HFF-Myc (cell line): Measurements from ENCODE around the gene PTPRN2.

Source experiments
- DNase-seq: peaks from one replicate; pipeline ENCODE4 v3.0.0-alpha.2; 2011; ENCODE audit warnings: low read depth; ENCODE audit errors: extremely low read depth
- H3K4me3 ChIP-seq: replicated peaks from 2 replicates; pipeline ENCODE4 v1.5.1; 2011; ENCODE audit warnings: low read depth, mild to moderate bottlenecking, control low read depth, low read length
- CTCF ChIP-seq: IDR thresholded peaks from 2 replicates; pipeline ENCODE4 v1.5.1; 2012; ENCODE audit warnings: mild to moderate bottlenecking, low read depth, low read length, control low read depth; ENCODE audit errors: missing control alignments

PTPRN2 gene

GRCh38 chr7:158484801-158485531 lies 102.7 kb downstream of the PTPRN2 start:
- no peak for TF ChIP-seq CTCF
- DNase-seq: no peak

GRCh38 chr7:158482480-158482879 lies 105.1 kb downstream of the PTPRN2 start:
- no peak overlapping the region for H3K4me3 ChIP-seq
- DNase-seq: no peak
- no peak for TF ChIP-seq CTCF

More at GRCh38 chr7:158484801-158485531, 102.7 kb downstream of the PTPRN2 start:
- no peak overlapping the region for H3K4me3 ChIP-seq

- DNase-seq: no peak
- no peak overlapping the region for H3K4me3 ChIP-seq
- no peak for TF ChIP-seq CTCF
Observed at GRCh38 chr7:158479664-158480025, 108.0 kb downstream of the PTPRN2 start.

- no peak for DNase-seq
- TF ChIP-seq CTCF: no peak
- H3K4me3 ChIP-seq: no peak overlapping the region
Observed at GRCh38 chr7:158479021-158479663, 108.5 kb downstream of the PTPRN2 start.

- no peak for TF ChIP-seq CTCF
- DNase-seq: no peak
Observed at GRCh38 chr7:158477866-158478265, 109.8 kb downstream of the PTPRN2 start.

GRCh38 chr7:158476331-158476932 lies 111.2 kb downstream of the PTPRN2 start:
- TF ChIP-seq CTCF: no peak
- H3K4me3 ChIP-seq: no peak overlapping the region
- DNase-seq: no peak

More at GRCh38 chr7:158477866-158478265, 109.8 kb downstream of the PTPRN2 start:
- H3K4me3 ChIP-seq: no peak overlapping the region
